ENCODE results near the gene HIRA.
"Not testable (repeated sequence)": the region's sequence is repeated elsewhere in the genome, so short reads cannot be mapped to it uniquely, and the experiment has no call there.

Gene HIRA

DNA sequence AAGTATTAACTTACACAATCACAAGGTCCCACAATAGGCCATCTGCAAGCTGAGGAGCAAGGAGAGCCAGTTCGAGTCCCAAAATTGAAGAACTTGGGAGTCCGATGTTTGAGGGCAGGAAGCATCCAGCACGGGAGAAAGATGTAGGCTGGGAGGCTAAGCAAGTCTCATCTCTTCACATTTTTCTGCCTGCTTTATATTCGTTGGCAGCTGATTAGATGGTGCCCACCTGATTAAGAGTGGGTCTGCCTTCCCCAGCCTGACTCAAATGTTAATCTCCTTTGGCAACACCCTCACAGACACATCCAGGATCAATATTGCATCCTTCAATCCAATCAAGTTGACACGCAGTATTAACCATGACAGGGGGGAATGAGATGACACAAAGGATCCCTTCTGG lies 101.3 kb downstream of the HIRA start:
- not testable (repeated sequence) for DNase-seq (ENCODE audit: low read depth)

DNA sequence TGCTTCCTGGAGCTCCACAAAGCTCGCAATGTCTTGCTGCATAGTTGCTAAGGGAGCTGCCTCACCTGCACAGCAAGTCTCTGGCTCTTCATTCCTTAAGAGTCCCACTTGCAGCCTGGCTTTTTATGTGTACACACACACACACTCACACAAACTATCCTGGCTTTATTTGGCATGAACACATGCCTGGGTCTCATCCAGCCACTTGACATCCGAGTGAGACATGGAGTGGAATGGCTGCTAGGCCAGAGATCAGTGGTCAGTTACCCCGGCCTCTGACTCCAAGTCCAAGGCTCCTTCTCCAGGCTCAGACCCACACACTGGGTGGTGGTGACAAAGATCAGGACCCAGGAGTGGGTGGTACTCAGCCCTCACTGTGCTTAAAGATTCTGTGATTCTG lies 102.1 kb downstream of the HIRA start:
- DNase-seq (ENCODE audit: low read depth) = no peak

DNA sequence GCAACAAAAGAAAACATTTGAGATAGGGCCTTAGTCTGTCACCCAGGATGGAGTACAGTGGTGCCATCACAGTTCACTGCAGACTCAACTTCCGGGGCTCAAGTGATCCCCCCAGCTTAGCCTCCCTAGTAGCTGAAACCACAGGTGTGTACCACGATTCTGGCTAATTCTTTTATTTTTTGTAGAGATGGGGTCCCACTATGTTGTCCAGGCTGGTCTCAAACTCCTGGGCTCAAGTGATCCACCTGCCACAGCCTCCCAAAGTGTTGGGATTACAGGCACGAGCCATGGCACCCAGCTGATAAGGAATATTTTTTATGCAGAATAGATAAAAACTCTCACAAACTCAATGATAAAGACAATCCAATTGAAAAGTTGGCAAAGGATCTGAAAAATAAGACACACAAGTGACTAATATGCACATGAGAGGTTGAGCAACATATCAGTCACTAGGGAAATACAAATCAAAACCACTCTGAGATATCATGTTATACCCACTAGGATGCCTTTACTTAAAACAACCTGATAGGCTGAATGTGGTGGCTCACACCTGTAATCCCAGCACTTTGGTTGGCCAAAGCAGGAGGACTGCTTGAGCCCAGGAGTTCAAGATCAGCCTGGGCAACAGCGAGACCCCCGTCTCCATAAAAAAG lies 106.1 kb downstream of the HIRA start:
- no peak for DNase-seq (ENCODE audit: low read depth)

DNA sequence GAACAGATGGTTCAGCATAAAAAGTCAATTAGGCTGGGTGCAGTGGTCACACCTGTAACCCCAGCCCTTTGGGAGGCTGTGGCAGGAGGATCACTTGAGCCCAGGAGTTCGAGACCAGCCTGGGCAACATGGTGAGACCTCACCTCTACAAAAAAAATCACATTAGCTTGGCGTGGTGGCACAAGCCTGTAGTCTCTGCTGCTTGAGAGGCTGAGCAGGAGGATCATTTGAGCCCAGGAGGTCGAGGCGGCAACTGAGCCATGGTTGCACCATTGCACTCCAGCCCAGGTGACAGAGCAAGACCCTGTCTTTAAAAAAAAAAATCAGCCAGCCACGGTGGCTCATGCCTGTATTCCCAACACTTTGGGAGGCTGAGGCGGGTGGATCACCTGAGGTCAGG lies 108.1 kb downstream of the HIRA start:
- not testable (repeated sequence) for DNase-seq (ENCODE audit: low read depth)

DNA sequence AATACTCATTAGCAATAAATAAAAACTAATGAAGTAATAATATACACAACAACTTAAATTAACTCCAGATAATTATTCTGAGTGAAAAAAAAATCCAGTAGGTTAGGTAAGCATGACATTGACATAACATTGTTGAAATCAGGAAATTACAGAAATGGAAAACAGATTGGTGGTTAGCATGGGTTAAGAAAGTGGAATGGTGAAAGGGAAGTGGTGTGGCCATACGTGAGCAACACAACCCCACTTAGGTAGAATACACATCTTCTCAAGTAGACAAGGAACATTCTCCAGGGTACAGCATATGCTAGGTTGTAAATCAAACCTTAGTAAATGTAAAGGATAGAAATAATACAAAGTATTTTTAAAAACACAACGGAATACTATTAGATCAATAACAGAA lies 109.8 kb downstream of the HIRA start:
- DNase-seq (ENCODE audit: low read depth) = no peak

DNA sequence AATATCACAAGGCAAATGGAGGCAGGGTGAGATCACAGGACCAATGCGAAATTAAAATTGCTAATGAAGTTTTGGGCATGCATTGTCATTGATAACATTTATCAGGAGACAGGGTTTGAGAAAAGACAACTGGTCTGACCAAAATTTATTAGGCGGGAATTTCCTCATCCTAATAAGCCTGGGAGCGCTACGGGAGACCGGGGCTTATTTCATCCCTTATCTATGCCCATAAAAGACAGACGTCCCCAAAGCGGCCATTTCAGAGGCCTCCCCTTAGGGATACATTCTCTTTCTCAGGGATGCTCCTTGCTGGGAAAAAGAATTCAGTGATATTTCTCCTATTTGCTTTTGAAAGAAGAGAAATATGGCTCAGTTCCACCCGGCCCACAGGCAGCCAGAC lies 111.4 kb downstream of the HIRA start:
- not testable (repeated sequence) for DNase-seq (ENCODE audit: low read depth)

DNA sequence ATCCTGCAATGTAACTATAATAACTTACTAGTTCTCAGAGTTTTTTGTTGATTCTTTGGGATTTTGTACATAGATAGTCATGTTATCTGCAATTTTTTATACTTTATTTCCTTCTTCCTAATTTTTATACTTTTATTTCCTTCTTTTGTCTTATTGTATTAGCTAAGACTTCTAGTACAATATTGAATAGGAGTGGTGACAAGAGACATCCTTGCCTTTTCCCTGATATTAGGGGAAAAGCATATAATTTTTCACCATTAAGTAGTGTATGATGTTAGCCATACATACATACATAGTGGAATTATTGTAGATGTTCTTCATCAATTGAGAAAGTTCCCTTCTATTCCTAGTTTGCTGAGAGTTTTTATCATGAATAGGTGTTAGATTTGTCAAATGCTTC lies 112.3 kb downstream of the HIRA start:
- DNase-seq (ENCODE audit: low read depth) = no peak

DNA sequence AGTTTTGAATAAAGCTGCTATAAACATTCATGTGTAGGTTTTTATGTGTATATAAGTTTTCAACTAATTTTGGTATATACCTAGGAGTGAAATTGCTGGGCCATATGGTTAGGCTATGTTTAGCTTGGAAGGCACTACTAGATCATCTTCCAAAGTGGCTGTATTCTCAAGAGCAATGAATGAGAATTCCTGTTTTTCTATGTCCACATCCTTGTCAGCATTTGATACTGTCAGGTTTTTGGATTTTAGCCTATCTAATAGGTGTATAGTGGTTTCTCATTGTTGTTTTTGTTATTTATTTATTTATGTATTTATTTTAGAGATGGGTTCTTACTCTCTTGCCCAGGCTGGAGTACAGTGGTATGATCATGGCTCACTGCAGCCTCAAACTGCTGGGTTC lies 113.7 kb downstream of the HIRA start:
- DNase-seq (ENCODE audit: low read depth) = no peak

DNA sequence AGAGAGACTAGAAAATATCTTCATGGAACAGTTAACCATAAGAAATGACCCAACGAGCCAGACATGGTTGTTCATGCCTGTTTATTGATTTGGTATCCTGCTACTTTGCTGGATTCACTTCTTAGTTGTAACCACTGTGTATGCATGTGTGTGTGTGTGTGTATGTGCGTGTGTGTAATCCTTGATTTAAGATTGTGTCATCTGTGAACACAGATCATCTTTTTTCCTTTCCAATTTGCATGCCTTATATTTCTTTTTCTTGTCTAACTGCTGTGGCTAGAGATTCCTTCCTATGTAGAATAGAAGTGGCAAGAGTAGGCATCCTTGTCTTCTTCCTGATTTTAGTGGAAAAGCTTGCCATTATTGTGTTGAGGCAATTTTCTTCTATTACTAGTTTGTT lies 123.7 kb downstream of the HIRA start:
- DNase-seq (ENCODE audit: low read depth) = no peak

DNA sequence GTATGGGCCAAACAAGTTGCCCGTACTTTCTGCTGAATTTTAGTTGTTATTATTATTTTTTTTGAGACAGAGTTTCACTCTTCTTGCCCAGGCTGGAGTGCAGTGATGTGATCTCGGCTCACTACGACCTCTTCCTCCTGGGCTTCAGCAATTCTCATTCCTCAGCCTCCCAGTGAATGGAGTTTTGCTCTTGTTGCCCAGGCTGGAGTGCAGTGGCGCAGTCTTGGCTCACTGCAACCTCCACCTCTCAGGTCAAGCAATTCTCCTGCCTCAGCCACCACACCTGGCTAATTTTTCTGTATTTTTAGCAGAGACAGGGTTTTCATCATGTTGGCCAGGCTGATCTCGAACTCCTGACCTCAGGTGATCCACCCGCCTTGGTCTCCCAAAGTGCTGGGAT lies 125.0 kb downstream of the HIRA start:
- not testable (repeated sequence) for DNase-seq (ENCODE audit: low read depth)

DNA sequence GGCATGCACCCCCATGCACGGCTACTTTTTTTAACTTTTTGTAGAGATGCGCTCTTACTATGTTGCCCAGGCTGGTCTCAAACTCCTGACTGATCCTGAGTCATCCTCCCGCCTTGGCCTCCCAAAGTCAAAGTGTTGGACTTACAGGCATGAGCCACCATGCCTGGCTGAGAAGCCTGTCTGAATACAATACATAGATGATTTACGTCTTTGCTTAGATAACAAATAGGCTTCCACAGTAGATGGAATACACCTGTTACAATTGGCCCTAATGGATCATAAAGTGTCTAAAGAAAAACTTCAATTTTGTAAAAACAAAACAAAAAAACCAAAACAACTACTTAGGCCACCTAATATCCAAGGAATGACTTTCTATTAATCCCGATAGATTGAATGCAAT lies 127.0 kb downstream of the HIRA start:
- no peak for DNase-seq (ENCODE audit: low read depth)

DNA sequence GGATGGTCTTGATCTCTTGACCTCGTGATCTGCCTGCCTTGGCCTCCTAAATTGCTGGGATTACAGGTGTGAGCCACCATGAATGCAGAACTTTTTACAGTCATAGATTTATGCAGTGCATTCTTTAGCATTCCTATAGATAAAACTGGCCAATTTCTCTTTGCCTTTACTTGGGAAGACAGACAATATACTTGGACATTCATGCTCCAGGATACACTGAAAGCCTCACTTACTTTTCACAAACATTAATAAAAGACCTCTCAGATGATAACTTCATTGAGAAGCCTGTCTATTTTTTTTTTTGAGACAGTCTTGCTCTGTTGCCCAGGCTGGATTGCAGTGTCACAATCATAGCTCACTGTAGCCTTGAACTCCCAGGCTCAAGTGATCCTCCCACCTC lies 127.7 kb downstream of the HIRA start:
- DNase-seq (ENCODE audit: low read depth) = no peak

DNA sequence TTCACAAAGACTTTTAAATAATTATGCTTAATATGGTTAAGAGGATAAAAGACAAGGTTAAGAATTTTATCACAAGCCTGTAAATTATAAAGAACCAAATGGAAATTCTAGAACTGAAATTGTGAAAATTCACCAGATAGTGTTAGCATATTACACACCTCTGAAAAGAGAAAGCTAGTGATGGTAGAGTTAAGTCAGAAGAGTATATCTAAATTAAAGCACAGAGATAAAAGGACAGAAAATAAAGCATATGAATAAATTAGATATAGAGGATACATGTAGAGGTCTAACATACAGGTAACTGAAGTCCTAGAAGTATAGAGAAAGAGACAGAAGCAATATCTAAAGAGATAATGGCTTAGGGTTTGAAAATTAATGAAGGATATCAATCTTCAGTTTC lies 135.8 kb downstream of the HIRA start:
- no peak for DNase-seq (ENCODE audit: low read depth)

DNA sequence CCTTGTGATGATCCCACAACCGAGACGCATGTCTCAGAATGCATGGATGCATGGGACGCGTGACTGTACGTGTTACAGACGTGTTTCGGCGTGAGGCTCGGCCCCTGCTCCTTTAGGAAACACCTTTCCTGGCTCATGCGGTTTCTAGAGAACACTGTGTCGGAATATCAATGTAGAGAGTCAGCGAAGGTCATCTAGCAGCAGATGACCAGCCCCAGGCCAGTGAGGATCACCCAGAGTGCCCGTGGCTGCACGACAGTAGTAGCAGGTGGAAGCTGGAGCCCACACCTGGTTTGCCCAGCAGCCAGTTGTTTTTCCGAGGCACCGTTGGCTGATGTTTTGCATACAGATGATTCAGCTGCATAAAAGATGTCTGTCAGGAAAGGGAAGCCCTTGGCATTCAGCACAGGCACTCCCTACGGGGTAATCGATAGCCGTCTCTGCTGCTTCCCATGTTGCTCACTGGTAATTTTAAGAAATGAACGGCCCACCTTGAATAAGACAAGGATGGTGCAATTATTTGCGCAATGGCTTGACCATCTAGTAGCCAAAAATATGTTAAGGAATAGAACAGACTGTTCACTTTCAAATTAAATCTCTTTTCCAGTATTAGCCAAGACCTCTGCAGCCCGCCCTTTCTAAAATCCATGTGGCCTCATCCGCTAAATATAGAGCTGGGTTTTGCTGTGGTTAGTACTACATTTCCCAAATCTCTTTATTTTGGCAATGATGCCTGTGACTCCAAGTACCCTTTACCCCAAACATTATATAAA lies 138.9 kb downstream of the HIRA start:
- DNase-seq (ENCODE audit: low read depth) = no peak

DNA sequence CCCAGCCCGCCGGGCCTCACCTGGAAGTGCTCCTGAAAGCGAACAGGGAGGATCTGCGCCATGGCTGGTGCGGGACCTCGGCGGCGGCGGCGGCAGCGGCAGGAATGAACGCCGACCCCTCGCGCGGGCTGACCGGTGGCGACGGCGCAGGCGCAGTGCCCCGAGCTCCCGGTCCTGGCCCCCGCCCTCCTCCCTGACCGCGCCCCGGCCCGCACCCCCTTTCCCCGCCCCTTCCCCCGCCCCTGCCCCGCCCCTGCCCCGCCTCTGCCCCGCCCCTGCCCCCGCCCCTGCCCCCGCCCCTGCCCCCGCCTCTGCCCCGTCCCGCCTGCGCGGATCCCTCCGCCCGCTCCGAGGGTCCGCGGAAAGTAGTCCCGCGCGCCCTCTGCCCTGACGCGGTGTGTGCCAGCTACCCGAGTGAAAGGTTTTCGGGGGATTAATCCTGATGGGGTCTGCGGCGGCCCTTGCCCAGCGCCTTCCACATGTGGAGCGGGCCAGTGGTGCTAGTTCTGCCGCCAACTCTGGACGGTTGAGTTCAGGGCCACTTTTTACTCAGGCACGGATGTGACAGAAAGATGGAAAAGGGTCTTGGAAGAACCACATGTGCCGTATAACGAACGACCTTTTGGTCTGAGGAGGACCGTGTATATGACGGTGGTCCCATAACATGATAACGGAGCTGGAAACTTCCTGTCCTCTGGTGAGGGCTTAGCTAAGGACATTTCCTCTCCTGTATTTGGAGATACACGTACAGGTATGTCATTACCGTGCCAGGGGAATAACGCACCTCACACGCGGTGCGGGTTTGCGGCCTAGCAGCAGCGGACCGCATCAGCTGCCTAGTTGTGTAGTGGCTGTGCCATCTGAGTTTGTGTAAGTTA lies 139.7 kb downstream of the HIRA start, which contains the start of gene CLTCL1:
TSS of gene CLTCL1 (minus strand) at position 140 of the 878 bp plus-strand sequence. CDS start at position 62, 78 bp downstream.
- peak; percentile 54 for DNase-seq (ENCODE audit: low read depth)

DNA sequence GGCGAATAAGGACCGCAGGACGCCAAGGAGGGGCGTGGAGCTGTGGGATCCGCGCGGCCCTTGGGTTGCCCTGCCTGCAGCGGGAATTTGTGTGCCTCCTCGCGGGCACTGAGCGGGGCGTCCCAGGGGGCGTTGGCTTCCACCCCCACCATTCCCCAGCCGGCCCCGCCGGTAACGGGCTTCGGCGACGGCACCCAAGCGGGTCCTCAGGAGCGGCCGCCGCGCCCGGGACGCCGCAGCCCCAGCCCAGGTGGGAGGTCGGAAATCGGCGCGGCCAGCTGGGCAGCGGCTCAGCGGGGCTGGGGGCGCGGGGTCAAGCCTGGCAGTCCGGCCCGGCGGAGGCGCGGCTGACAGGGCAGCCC lies 140.3 kb downstream of the HIRA start:
- no peak for DNase-seq (ENCODE audit: low read depth)

DNA sequence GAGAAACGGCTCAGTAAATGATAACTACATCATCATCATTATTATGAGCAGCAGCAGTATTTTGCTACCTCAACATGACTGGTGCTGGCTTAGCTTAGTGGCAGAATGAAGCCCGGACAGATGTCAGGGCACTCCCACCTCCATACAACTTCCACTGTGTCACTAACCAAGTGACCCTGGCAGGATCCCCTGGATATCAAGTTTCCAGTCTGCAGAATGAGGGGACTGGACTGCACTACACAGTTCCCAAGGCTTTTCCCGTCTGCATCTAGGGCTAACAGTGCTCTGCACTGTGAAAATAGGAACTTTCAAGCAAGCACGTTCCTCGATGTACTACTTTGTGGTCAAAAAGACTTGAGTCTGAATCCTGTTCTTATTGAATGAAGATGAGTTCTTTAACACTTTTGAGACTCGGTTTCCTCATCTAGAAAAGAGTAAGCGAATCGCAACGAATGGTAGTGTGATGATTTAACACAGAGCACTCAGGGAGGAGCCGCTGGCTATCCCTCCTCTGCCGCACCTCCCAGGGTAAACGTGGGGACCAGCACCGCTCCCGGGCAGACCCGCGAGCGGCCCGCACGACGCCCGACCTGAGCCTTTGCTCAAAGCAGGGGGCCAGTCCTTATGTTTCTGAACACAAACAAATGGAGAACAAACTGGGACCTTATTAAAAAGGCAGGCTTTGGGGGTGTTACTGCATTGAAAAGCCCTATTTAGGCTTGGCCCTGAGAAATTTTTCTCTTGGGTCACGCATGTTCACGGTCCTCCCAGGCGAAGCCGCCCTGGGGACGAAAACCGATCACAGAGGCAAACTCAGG lies 140.9 kb downstream of the HIRA start:
- no peak for DNase-seq (ENCODE audit: low read depth)

DNA sequence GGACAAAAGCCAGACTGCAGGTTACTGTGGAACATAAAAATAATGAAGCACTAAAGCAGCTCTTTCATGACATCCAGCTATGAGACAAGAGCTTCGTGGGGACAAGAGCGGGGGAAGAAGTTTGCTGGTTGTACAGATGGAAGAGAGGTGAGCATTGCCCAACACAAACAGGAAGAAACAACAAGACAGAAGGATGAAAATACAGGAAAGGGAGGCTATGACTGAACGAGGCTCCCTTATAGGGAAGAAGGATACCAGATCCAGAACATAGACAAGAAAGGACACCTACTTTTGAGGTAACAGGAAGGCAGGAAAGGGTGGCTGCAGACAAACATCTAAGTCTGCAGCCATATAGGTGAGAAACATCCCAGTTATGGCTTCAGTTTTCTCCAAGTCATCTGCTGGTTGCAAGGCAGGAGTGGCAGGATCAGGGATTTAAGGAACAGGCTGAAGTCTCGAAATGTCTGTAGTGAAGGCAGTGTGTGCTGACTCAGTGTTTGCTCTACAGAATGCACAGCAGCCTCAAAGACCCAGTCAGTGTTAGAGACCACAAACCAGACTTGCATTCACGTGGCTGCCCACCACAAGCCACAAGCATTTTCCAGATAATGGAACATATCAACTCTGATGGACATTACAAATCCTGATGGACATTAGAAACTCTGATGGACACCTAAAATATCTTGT lies 141.9 kb downstream of the HIRA start:
- no peak for DNase-seq (ENCODE audit: low read depth)

DNA sequence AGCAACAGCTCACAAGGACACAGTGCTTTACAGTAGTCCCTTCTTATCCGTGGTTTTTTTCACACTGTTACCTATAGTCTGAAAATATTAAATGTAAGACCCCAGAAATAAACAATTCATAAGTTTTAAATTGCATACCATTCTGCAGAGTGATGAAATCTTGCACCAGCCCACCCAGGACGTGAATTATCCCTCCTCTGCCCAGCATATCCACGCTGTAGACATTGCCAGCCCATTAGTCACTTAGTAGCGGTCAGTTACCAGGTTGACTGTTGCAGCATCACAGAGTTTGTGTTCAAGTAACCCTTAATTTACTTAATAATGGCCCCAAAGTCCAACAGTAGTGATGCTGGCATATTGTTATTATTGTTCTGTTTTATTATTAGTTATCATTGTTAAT lies 143.6 kb downstream of the HIRA start:
- DNase-seq (ENCODE audit: low read depth) = no peak

DNA sequence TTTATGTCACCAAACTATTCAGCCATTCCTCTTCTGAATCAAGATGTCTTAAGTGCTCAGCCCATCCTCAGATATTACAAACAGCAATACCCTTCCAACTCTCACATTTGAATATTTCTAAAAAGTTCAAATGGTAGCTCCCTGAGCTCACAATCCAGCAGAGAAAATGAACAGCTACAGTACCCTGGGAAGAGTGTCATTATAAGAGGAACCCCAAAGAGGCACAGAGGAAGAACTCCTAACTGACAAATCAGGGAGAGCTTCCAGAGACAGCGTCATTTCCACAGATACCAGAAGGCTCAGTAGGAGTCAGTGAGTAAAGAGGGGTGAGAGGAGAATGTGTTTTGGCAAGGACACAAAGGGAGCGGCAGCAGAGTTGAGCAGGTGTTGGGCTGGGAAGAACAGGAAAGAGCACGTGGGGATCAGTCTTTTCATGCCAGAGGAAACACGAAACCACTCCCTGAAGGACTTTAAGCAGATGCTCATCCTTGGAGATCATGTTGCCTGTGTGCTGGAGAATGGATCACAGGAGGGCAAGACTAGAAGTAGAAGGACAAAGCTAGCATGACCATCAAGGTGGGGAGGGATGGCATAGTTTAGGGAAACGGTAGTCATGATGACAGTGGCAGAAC lies 144.3 kb downstream of the HIRA start:
- DNase-seq (ENCODE audit: low read depth) = no peak

DNA sequence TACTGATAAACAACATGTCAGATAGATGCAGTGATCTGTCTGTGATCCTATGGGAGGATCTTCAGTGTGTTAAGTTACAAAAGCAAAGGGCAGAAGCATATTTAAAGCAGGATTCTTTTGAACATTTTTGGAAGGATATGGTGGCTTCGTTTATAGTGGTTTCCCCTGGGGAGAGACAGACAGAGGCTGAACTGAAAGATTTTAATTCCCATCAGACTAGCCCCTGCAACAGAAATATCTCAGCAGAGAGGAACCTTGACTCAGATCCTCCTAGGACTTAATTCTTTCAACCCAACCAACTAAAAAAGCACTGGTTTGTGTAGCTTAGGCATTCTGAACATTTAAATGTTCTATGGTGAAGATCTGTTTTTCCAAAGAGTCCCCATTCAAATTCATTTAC lies 145.7 kb downstream of the HIRA start:
- DNase-seq (ENCODE audit: low read depth) = no peak

Measured in stimulated activated CD4-positive, alpha-beta T cell treated with anti-CD3 and anti-CD28 coated beads, Interleukin-2, amount 100 ng/mL, for 4 hours (primary cell).